H1 (cell line): ENCODE results near the gene INCENP. TPM values are rescaled to one million over a fixed set of nuclear protein-coding genes. Genes with fewer than 3 reads are reported as not detected.

Source experiments
- CTCF ChIA-PET: fragments of 300-600 bp; sonication (Branson Sonifier 250); formaldehyde crosslinking; loops from one replicate; lab custom pipeline; 2021; ENCODE audit not compliant: partially characterized antibody; lab: Charles Lee
- POLR2A ChIA-PET: fragments of 300-600 bp; sonication (Branson Sonifier 250); formaldehyde crosslinking; loops from one replicate; lab custom pipeline; 2021; ENCODE audit warnings: inconsistent platforms; ENCODE audit not compliant: partially characterized antibody; lab: Charles Lee
- DNase-seq, 2 experiments: peaks; one replicate each; pipeline versions ENCODE4 v3.0.0 to v3.0.0-alpha.2; 2010 to 2022; ENCODE audit warnings: low spot score in 2 of 2, low read depth in 1 of 2, mixed read lengths in 1 of 2
- FAIRE-seq: peaks from 2 replicates; lab custom pipeline; 2011; peaks lifted over from hg19 to GRCh38; lab: Jason Lieb, UNC
- H2AFZ ChIP-seq: 2 replicates; pipeline ENCODE4 v1.8.1; 2012; ENCODE audit warnings: low read length, inconsistent platforms
- H2AK5ac ChIP-seq: 2 replicates; pipeline ENCODE4 v1.6.1; 2013; ENCODE audit warnings: low read depth, low read length
- H2BK120ac ChIP-seq: replicated peaks from 2 replicates; pipeline ENCODE3; 2013; ENCODE audit warnings: low read depth, low read length, inconsistent platforms
- H2BK12ac ChIP-seq: 2 replicates; pipeline ENCODE4 v1.6.1; 2013; ENCODE audit warnings: low read depth, low read length
- H2BK15ac ChIP-seq: 2 replicates; pipeline ENCODE4 v1.6.1; 2013; ENCODE audit warnings: low read length
- H2BK20ac ChIP-seq: 2 replicates; pipeline ENCODE4 v1.6.1; 2013; ENCODE audit warnings: low read length
- H2BK5ac ChIP-seq: 2 replicates; pipeline ENCODE4 v1.6.1; 2013; ENCODE audit warnings: low read depth, low read length
- H3K14ac ChIP-seq: 2 replicates; pipeline ENCODE4 v1.6.1; 2013; ENCODE audit warnings: inconsistent platforms; ENCODE audit not compliant: insufficient read length
- H3K18ac ChIP-seq: 2 replicates; pipeline ENCODE4 v1.6.1; 2013; ENCODE audit warnings: low read length; ENCODE audit errors: extremely low read depth
- H3K23ac ChIP-seq: 2 replicates; pipeline ENCODE4 v1.6.1; 2013; ENCODE audit warnings: inconsistent platforms; ENCODE audit not compliant: insufficient read length
- H3K23me2 ChIP-seq: 2 replicates; pipeline ENCODE4 v1.6.1; 2013; ENCODE audit warnings: low read depth, low read length
- H3K27ac ChIP-seq: 2 replicates; pipeline ENCODE4 v1.6.1; 2011; ENCODE audit warnings: low read depth, low read length, inconsistent platforms
- H3K27me3 ChIP-seq, 4 experiments: replicated peaks in 1 of 4; 1 replicate in 1 of 4; 2 replicates in 3 of 4; pipeline versions ENCODE4 v1.6.1 to v1.8.1; 2011 to 2013; ENCODE audit warnings: low read length in 3 of 4, mild to moderate bottlenecking in 3 of 4, inconsistent platforms in 2 of 4, mixed read lengths in 2 of 4, moderate library complexity in 1 of 4; ENCODE audit not compliant: control insufficient read depth in 3 of 4, insufficient read depth in 3 of 4; ENCODE audit errors: extremely low read depth in 1 of 4
- H3K36me3 ChIP-seq, 4 experiments: 2 replicates each; pipeline versions ENCODE4 v1.6.1 to v1.8.1; 2011 to 2013; ENCODE audit warnings: mild to moderate bottlenecking in 4 of 4, low read length in 3 of 4, moderate library complexity in 2 of 4, control low read depth in 1 of 4, inconsistent platforms in 1 of 4; ENCODE audit not compliant: insufficient read depth in 4 of 4, control insufficient read depth in 2 of 4
- H3K4ac ChIP-seq: replicated peaks from 2 replicates; pipeline ENCODE3; 2013; ENCODE audit warnings: low read length, low read depth, mixed read lengths, inconsistent platforms; ENCODE audit not compliant: insufficient read length
- H3K4me1 ChIP-seq, 4 experiments: replicated peaks in 1 of 4; 1 replicate in 1 of 4; 2 replicates in 3 of 4; pipeline versions ENCODE4 v1.6.1 to v1.8.1; 2011 to 2013; ENCODE audit warnings: low read length in 3 of 4, inconsistent platforms in 2 of 4, mixed read lengths in 1 of 4; ENCODE audit not compliant: insufficient read depth in 4 of 4, control insufficient read depth in 3 of 4
- H3K4me2 ChIP-seq, 2 experiments: 2 replicates each; pipeline versions ENCODE4 v1.6.1 to v1.8.1; 2011 to 2013; ENCODE audit warnings: low read depth in 2 of 2, low read length in 2 of 2, control low read depth in 1 of 2, inconsistent platforms in 1 of 2, mild to moderate bottlenecking in 1 of 2; ENCODE audit not compliant: insufficient read depth in 1 of 2
- H3K4me3 ChIP-seq, 4 experiments: fragments of 200-600, 300-600 bp in 1 of 4; sonication (generic), shearing (Covaris generic), sonication (Bioruptor Twin) in 1 of 4; 2 replicates each; pipeline versions ENCODE4 v1.5.1 to v1.8.1; 2011 to 2016; ENCODE audit warnings: low read length in 4 of 4, low read depth in 3 of 4, control low read depth in 2 of 4, inconsistent platforms in 2 of 4, mild to moderate bottlenecking in 2 of 4, mixed read lengths in 1 of 4, moderate library complexity in 1 of 4; ENCODE audit not compliant: insufficient read depth in 2 of 4; ENCODE audit errors: extremely low read depth in 1 of 4
- H3K56ac ChIP-seq: replicated peaks from 2 replicates; pipeline ENCODE3; 2013; ENCODE audit warnings: low read depth, mild to moderate bottlenecking, mixed read lengths, low read length, inconsistent platforms; ENCODE audit not compliant: insufficient read length
- H3K79me1 ChIP-seq: 2 replicates; pipeline ENCODE4 v1.6.1; 2013; ENCODE audit warnings: low read depth, low read length, control low read depth
- H3K79me2 ChIP-seq, 2 experiments: 2 replicates each; pipeline versions ENCODE4 v1.6.1 to v1.8.1; 2012 to 2013; ENCODE audit warnings: low read length in 2 of 2, mild to moderate bottlenecking in 2 of 2, inconsistent platforms in 1 of 2; ENCODE audit not compliant: insufficient read depth in 2 of 2, control insufficient read depth in 1 of 2
- H3K9ac ChIP-seq, 4 experiments: replicated peaks in 1 of 4; 1 replicate in 1 of 4; 2 replicates in 3 of 4; pipeline versions ENCODE4 v1.6.1 to v1.8.1; 2011 to 2013; ENCODE audit warnings: low read depth in 3 of 4, low read length in 3 of 4, control low read depth in 2 of 4, mild to moderate bottlenecking in 2 of 4, moderate library complexity in 2 of 4, inconsistent platforms in 1 of 4; ENCODE audit errors: extremely low read depth in 1 of 4
- H3K9me3 ChIP-seq, 2 experiments: 2 replicates each; pipeline versions ENCODE4 v1.6.1 to v1.8.1; 2012 to 2013; ENCODE audit warnings: mild to moderate bottlenecking in 2 of 2, moderate library complexity in 2 of 2, control low read depth in 1 of 2, inconsistent platforms in 1 of 2, low read depth in 1 of 2, low read length in 1 of 2, mixed read lengths in 1 of 2; ENCODE audit not compliant: insufficient read depth in 2 of 2
- H4K20me1 ChIP-seq, 2 experiments: replicated peaks in 1 of 2; 2 replicates each; pipeline versions ENCODE3 to v1.8.1; 2011 to 2013; ENCODE audit warnings: inconsistent platforms in 2 of 2, low read length in 2 of 2, mild to moderate bottlenecking in 1 of 2; ENCODE audit not compliant: insufficient read depth in 2 of 2, control insufficient read depth in 1 of 2
- H4K5ac ChIP-seq: 2 replicates; pipeline ENCODE4 v1.6.1; 2013; ENCODE audit warnings: low read length, low read depth, mixed read lengths, inconsistent platforms; ENCODE audit not compliant: insufficient read length
- H4K8ac ChIP-seq: 2 replicates; pipeline ENCODE4 v1.8.0; 2013; ENCODE audit warnings: mild to moderate bottlenecking, moderate library complexity, low read length, inconsistent platforms; ENCODE audit not compliant: insufficient read depth; ENCODE audit errors: extremely low read depth
- H4K91ac ChIP-seq: replicated peaks from 2 replicates; pipeline ENCODE3; 2013; ENCODE audit warnings: low read length, mixed read lengths, inconsistent platforms; ENCODE audit not compliant: insufficient read length
- HDAC6 ChIP-seq: IDR thresholded peaks from one replicate; pipeline ENCODE4 v1.7.1; 2012; ENCODE audit warnings: low read depth, mild to moderate bottlenecking, inconsistent platforms, low read length, moderate library complexity
- KDM1A ChIP-seq: fragments of 200-600, 300-600 bp; sonication (generic); IDR thresholded peaks from 2 replicates; pipeline ENCODE4 v1.7.1; 2016; ENCODE audit warnings: mild to moderate bottlenecking, low read length, borderline replicate concordance
- MAFK ChIP-seq: IDR thresholded peaks from 2 replicates; pipeline ENCODE4 v1.6.1; 2012; ENCODE audit warnings: low read depth, mild to moderate bottlenecking, improper control_type of control experiment, low read length
- RAD21 ChIP-seq, 2 experiments: IDR thresholded peaks in 1 of 2; conservative IDR thresholded peaks in 1 of 2; 2 replicates each; pipeline ENCODE4 v1.6.1; 2011; ENCODE audit warnings: low read depth in 2 of 2, low read length in 2 of 2, improper control_type of control experiment in 1 of 2, inconsistent platforms in 1 of 2, mild to moderate bottlenecking in 1 of 2, moderate library complexity in 1 of 2
- SP1 ChIP-seq: IDR thresholded peaks from 2 replicates; pipeline ENCODE4 v1.6.1; 2011; ENCODE audit warnings: low read depth, low read length
- TAF1 ChIP-seq: IDR thresholded peaks from 2 replicates; pipeline ENCODE4 v1.6.1; 2011; ENCODE audit warnings: mild to moderate bottlenecking, low read depth, low read length
- WGBS, 2 experiments: shearing (Covaris generic) in 1 of 2; methylation state at CpG; one replicate each; pipeline versions ENCODE4 v1.1.6 to v1.1.7; 2013 to 2015; ENCODE audit warnings: low lambda C conversion rate in 2 of 2, mixed read lengths in 2 of 2, inconsistent platforms in 1 of 2, low coverage in 1 of 2, missing lambda C conversion rate in 1 of 2; ENCODE audit not compliant: insufficient replicate concordance in 2 of 2, insufficient coverage in 1 of 2, insufficient read length in 1 of 2; ENCODE audit errors: extremely low coverage in 1 of 2, missing lambda C conversion rate in 1 of 2; 5-methylcytosine and 5-hydroxymethylcytosine counted together
- polyA plus RNA-seq, 7 experiments: library from polyadenylated mRNA; depleted of rRNA in 3 of 7; stranded (reverse) in 5 of 7; unstranded in 2 of 7; fragments of >200 nt in 5 of 7; fragments of 200-250 nt in 2 of 7; gene quantifications; 1 replicate in 5 of 7; 2 replicates in 1 of 7; 4 replicates in 1 of 7; pipeline versions ENCODE4 v1.2.1 to v1.2.3, GENCODE V29; 2011 to 2013; ENCODE audit warnings: missing spikeins in 2 of 7, mixed read lengths in 2 of 7
- total RNA-seq: library from RNA; stranded (reverse); fragmentation: NEBNext Ultra II Directional; extraction: Animal tissue kit (Norgen Biotek cat#: 25700); gene quantifications from 2 replicates; pipeline ENCODE4 v1.2.1, GENCODE V29; 2021
- TF ChIP-seq, protein P1 (sequence below): IDR thresholded peaks from 2 replicates; pipeline ENCODE4 v1.6.1; 2011; ENCODE audit warnings: low read depth, mild to moderate bottlenecking, low read length; ENCODE audit not compliant: insufficient read depth

The INCENP gene
- total and polyA plus RNA-seq, 2 of the 8 experiments (the other 6 are each of a cell fraction or from before 2014, with no cell fraction given): 25.4 to 132 TPM

DNA sequence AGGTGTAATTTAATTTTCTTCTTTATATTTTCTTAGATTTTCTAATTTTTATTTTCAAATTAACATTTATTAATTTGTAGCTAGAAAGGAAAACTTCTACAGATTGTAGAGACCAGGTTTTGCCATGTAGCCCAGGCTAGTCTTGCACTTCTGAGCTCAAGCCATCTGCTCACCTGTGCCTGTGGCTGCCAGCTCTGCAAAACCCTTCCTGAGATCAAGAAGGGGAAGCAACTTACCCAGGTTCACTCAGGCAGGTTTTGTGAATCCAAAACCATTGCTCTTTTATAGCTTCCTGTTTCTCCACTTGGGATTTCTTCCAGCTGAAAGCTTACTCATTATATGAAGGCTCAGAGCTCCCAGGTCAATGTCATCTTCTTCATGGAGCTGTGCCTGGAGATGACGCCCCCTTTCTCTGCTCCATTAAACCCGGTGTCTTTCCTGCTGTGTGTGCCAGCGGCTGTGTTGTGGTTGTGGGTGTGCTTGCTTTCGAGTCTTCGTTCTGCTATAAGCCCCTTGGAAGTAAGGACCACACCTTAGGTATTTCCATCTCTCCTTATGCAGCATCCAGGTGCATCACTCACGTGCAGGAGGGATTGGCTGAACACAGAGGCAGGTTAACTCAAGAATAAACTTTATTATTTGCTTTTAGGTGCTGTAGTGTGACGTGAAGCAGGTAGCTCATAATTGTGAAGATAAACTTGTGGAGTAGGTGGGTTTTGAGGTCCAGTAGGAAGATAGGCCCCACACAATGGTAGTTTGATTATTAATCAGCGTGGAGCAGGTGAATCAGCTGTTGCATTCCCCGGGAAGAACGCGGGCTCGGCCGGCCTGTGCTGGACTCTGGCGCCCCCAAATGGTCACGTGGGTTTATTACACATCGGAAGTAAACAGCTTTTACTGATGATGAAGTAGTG lies 42.2 kb upstream of the INCENP start:
- H4K5ac ChIP-seq: no peak overlapping the region
- no peaks in the 10 kb centered on the region for H3K79me2 ChIP-seq
- ChIA-PET CTCF (interaction anchor here (0.5 to 10.0 kb wide), 75 partner anchors 9 to 406 kb away, joined by 3 to 198 read pairs (median 5); partner anchors contain the start of genes BEST1 and FTH1), POLR2A (interaction anchor here (0.8 to 3.6 kb wide), 9 partner anchors 25 to 266 kb away, joined by 3 to 25 read pairs (median 3); partner anchors contain the start of gene FTH1)
- H3K9ac ChIP-seq: no peak overlapping the region
- DNase-seq: peak; percentile 25 to 95
- no peak overlapping the region for H2AK5ac ChIP-seq
- H3K14ac ChIP-seq: no peak overlapping the region
- no peak overlapping the region for H3K4ac ChIP-seq
- no peak overlapping the region for H2BK120ac ChIP-seq
- no peaks in the 10 kb centered on the region for H3K79me1 ChIP-seq
- peaks cover under 1 to 4% of the 10 kb centered on the region in 2 experiments; a peak in 1 of 4 replicates for H3K9me3 ChIP-seq
- H4K91ac ChIP-seq: no peak overlapping the region
- H3K23ac ChIP-seq: no peak overlapping the region
- H3K18ac ChIP-seq: no peak overlapping the region
- H3K23me2 ChIP-seq: no peaks in the 10 kb centered on the region
- H2BK15ac ChIP-seq: no peak overlapping the region; the same call in 1 of the 2 replicates
- H3K27ac ChIP-seq: no peak overlapping the region
- no peaks in the 10 kb centered on the region for H4K20me1 ChIP-seq
- no peaks in the 10 kb centered on the region for H3K4me1 ChIP-seq
- H4K8ac ChIP-seq: no peak overlapping the region
- no peak overlapping the region for H3K56ac ChIP-seq
- 0 out of 2 replicates have a peak overlapping the region, but pooled peaks have one; percentile 17 for H2BK5ac ChIP-seq
- FAIRE-seq: peak; percentile 78
- WGBS, 2 experiments: 29% methylated on average over 16 of the region's 16 CpGs; no CpG with 5 or more reads in 1 of the 2 experiments
- peak overlapping the region in 1 of 2 experiments; percentile 24; a peak in 1 of 4 replicates for H3K4me2 ChIP-seq
- 0 out of 2 replicates have a peak overlapping the region, but pooled peaks have one; percentile 56 for H2AFZ ChIP-seq
- no peak overlapping the region for H3K4me3 ChIP-seq
- H3K27me3 ChIP-seq: no peaks in the 10 kb centered on the region
- H3K36me3 ChIP-seq: no peaks in the 10 kb centered on the region
- no peak overlapping the region for H2BK20ac ChIP-seq
- H2BK12ac ChIP-seq: peak overlapping the region; percentile 11; the same call in 1 of the 2 replicates
- TF ChIP-seq TAF1 (no peak), RAD21 (IDR thresholded peaks at IDR 0.05 in 1 of 2, conservative IDR thresholded peaks at IDR 0.05 in 1 of 2; ENCODE audit: low read depth in 2 of 2, low read length in 2 of 2) (peak; percentile 98 to 99), HDAC6 (no peak), MAFK (0 out of 2 replicates have a peak, but pooled peaks have one; percentile 13), KDM1A (no peak), SP1 (0 out of 2 replicates have a peak, but pooled peaks have one; percentile 12)
- TF ChIP-seq, protein P1, sequence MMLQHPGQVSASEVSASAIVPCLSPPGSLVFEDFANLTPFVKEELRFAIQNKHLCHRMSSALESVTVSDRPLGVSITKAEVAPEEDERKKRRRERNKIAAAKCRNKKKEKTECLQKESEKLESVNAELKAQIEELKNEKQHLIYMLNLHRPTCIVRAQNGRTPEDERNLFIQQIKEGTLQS: 0 out of 2 replicates have a peak, but pooled peaks have one; percentile 30
